Skin epidermis (tissue), 12 donors: ENCODE measurements around the gene CEP104.

Experiments used
- H3K27ac ChIP-seq, 21 experiments: fragments of 200-600 bp; sonication (generic) in 11 of 21; one replicate each; pipeline ENCODE4 v1.5.0; 2020; ENCODE audit warnings: mild to moderate bottlenecking in 3 of 21, inconsistent platforms in 2 of 21, moderate library complexity in 2 of 21
- H3K4me3 ChIP-seq, 7 experiments: fragments of 200-600 bp; sonication (generic) in 2 of 7; one replicate each; pipeline ENCODE4 v1.5.0; 2020; ENCODE audit warnings: inconsistent platforms in 2 of 7, mild to moderate bottlenecking in 2 of 7, moderate library complexity in 1 of 7

CEP104 gene

DNA sequence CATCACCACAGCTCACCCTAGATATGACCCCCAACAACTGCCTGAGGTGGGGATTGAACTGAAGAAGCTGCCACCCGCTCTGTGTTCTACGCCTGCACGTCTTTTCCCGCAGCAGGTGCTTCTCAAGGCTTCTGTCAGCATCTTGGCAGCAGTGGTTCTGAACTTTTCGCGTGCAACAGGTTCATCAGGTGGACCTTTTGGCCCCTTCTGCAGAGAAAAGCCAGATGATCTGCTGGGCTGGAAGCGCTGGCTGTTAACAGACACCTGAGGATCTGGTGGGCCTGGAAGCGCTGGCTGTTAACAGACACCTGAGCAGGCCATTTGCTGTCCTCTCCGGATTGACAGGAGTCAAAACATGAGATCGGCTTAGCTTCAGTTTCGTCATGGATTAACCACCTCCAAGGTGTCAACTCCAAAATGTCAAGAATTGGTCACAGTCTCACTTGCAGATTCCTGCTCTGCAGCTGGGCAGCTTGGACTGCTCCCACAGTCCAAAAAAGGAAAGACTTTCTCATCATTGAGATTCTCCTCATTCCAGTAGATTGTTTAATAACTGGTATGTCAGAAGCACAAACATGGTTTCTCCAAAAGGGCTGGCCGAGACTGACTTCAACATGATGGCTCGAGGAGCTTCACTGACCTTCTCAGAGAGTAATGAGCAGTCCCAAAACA, 38.4 kb upstream of the CEP104 start:
- no peak overlapping the region for H3K4me3 ChIP-seq
- H3K27ac ChIP-seq: no peak overlapping the region

DNA sequence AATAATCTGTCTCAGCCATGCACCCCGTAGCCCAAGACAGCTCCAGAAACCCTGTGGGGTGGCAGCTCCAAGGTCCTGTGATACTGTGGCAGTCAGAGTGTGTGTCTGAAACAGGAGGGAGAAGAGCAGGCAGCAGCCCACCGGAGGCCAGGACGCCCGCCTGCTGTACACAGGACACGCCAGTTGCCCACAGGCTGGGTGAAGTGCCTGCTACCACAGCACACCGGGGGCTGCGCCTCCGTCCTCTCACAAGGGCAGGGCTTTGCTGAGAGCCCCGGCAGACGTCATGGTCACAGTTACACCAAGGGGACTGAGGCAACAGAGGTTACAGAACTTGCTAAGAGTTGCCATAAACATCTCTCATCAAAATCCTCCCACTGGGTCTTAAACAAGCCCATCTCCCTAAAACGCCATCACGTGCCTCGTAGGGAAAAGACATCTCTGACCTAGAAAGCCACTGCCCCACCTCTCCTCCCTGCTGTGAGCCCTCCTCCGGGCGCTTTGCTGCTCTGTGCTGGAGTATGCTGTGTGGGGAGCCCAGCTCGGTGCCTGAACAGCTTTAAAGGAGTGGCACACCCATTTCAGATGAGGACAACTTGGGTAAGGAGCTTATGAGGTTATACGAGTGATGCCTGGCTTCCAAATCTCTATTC, 37.7 kb upstream of the CEP104 start:
- H3K27ac ChIP-seq: no peak overlapping the region

DNA sequence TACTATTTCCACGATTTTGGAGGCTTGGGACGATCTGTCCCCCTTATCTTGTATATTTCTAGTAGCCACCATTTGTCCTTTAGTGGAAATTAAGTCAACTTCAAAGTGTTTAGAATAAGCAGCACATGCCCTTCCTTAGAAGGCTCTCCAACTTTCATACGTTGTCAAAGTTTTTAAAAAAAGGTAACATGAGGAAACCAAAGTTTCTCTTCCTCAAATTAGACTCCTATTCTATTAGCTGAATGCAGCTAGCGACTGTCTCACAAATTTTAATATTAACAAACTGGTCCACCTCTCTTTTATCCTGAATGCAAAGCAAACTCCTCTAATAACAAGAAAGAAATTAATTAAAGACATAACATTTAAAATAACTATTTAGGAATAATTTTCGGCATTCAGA, 36.2 kb upstream of the CEP104 start:
- peak overlapping the region in 1 of 21 experiments; percentile 20 for H3K27ac ChIP-seq
- no peak overlapping the region for H3K4me3 ChIP-seq

More for the DNA sequence above, 37.7 kb upstream of the CEP104 start:
- H3K4me3 ChIP-seq: no peak overlapping the region

DNA sequence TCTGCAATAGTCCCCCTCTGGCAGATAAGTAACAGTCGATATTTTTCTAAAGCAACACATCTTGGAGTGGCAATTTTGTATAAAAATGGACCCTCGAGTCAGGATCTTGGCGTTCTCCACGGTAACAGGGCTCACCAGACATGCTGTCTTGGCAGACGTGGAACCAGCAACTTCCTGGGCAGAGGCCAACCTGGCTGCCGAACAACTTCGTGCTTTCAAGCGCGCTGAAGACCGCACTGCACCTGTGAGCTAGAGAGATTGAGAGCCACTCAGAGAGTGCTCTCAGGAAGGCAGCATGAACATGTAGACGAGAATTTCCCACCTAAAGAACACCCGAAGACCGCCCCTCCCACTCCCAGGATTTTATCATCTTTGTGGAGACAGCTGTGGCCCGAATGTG, 35.7 kb upstream of the CEP104 start:
- no peak overlapping the region for H3K4me3 ChIP-seq

DNA sequence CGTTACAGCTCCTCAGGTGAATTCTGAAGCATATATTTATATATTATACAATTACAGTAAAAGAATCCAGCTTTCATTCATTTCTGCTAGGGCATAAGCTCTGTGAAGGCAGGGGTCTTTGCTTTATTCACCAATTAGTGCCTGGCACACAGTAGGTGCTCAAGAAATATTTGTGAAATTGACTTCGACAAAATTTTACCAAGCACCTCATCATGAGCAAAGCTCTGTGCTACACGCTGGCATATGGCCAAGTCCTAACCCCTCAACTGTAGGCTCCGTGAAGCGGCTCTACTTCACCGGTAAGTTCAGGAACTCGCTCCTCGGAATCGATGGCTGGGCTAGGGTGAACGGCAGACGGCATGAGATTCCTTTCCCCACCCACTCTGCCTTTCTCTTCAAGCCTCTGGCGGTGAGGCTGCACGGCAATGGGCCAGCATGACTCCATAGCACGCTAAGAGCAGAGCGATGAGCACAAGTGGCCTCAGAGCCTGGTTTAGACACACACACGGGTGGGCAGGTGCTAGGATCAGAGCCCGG, 34.4 kb upstream of the CEP104 start:
- Histone ChIP-seq H3K4me3 (no peak overlapping the region), H3K27ac (peak overlapping the region in 3 of 21 experiments; percentile 17 to 69 (median 25))

More for the DNA sequence above, 35.7 kb upstream of the CEP104 start:
- H3K27ac ChIP-seq: peak overlapping the region in 1 of 21 experiments; percentile 20

DNA sequence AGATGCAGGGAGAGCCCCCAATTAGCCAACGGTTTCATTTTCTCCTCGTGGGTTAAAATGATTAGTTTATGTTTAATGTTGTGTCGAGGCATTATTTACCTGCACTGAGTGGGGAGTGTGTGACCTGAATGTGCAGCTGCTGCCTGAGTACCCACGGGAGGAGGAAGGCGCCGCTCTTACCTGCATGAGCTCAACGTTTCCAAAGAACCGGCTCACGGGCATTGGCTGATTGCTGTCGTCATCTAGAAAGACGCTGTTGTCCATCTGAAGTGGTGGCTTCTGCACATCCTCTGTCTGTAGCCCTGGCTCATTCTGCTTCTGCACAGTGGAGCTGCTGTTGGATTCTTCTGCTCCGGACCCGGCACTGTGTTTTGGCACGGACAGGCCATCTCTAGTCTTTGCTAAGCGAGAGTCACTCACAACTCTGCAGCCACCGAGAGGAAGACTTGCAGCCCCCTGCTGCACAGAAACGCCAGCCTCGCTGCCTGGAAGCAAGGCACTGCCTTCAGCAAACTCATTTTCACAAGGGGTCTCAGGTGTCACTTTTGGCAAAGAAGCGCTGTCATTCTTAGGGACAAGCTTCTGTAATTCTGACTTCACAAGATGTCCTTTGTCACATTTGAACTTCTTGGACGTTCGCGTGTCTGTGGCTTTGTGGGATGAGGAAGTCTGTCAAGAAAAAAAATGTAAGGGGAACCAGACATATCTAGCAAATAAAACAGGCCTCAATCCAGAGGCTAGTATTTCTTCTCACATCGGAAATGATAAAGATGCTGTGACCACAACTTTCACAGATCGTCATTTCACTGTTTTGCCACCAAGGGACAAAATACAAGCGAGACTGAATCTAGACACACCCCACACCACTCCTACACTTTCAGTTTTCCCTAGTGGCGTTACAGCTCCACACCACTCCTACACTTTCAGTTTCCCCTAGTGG, 33.6 kb upstream of the CEP104 start:
- H3K27ac ChIP-seq: peak overlapping the region in 4 of 21 experiments; percentile 1 to 69 (median 21)
- H3K4me3 ChIP-seq: no peak overlapping the region

DNA sequence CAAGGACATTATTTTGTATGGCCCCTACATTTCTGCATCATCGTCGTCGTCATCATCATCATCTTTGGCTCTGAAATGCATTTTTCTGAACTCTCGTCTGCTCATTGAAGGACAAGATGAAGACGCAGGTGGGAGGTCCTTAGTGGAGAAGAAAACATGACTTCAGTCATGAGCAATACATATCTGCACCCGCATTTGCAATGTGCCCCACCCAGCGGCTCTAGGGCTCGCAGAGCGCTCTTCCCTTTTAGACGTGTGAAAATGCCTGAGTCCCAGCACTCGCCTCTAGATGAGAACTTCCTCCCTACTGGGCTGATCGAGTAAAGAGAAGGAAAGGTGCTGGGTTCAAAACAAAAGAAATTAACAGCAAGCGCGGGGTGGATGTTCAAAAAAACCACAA, 32.9 kb upstream of the CEP104 start:
- Histone ChIP-seq H3K27ac (peak overlapping the region in 1 of 21 experiments; percentile 69), H3K4me3 (no peak overlapping the region)

DNA sequence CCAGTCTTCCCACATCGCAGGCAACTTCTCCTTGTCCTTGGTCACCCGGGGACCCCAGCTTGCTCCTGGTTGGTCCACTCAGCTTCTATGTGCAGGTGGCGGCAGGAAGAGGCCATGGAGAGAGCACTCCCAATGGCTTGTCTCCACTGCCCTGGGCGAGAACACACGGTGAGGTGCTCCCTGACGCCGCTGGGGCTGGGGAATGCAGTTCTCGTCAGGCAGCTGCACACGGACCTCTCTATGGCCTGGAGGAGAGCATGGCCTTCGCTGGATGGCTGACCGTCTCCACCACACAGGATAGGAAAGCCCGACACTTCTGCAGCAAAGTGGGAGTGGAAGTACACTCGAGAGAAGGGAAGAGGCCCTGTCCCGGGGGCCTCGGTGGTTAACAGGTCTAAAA, 31.3 kb upstream of the CEP104 start:
- H3K4me3 ChIP-seq: no peak overlapping the region
- no peak overlapping the region for H3K27ac ChIP-seq

DNA sequence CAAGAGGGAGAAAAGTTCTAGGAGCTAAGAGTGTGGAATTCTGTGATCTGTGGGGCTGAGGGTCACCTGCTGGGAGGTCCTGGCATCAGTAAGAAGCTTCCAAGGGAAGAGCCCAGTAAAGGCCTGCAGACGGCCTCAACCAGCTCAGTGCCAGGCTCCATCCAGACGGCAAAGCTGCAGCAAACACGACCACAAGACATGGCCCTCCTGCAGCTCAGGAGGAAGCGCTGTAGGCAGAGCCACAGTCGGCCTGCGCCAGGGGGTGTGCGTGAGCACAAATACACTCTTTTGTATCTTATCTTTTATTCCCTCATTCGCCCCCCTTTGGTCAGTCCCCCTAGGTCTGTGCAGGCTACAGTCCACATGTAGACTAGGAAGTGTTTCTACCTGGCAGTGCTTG, 29.7 kb upstream of the CEP104 start:
- H3K27ac ChIP-seq: no peak overlapping the region
- H3K4me3 ChIP-seq: no peak overlapping the region

DNA sequence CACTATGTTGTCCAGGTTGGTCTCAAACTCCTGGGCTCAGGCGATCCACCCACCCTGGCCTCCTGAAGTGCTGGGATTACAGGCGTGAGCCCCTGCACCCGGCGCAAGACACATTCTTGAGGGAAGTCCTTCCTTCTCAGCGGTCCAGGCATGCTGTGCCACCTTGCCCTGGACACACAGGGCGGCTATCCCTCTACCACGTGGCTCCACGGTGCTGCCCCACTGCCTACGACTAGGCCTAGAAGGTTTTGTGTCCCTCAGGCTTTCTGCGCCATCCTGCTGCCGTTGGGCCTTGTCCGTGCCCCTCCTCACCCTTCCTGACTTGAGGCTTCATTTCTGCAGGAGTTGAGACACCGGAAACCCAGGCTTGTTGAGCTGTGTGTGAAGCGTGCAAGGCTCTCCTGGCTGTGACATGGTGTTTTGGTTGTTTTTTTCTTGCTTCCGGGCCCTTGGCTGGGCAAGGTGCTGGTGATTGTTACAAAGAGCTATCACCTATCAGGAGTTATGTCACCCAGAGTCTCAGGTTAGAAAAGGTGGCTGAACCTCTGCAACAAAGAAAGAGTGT, 29.2 kb upstream of the CEP104 start:
- Histone ChIP-seq H3K4me3 (no peak overlapping the region), H3K27ac (no peak overlapping the region)

DNA sequence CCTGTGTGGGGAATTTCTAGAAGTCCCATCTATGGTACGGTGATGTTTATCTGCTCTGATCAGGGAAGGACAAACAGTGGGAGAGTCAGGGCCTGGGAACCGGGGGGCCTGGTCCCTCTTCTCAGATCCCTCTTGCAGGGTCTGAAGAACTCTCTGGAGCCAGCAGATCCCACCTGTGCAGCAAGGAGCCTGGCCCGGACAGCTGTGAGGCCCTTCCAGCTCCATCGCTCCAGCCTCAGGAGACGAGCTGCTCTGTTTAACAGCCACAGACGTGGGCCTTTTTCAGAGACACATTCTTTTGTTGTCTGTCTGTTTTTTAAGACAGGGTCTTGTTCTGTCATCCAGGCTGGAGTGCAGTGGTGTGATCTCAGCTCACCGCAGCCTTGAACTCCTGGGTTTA, 28.6 kb upstream of the CEP104 start:
- Histone ChIP-seq H3K27ac (no peak overlapping the region), H3K4me3 (no peak overlapping the region)

DNA sequence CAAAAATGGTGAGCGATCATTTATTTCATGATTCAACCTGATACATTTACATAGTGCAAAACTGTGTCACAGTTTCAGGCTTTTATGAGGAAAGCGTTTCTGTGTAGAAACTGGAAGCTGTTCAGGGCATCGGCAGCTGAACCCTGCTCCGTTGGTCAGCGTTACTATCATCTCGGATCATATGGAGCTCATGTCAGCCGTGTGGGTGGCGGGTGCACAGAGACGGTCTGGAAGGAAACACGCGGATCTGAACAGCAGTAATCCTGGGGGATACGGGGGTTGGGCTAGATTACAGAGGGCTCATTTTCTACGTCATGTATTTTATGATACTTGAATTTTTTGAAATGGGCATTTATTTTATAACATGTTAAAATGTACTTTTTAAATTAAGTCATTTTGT, 28.0 kb upstream of the CEP104 start:
- H3K27ac ChIP-seq: no peak overlapping the region
- no peak overlapping the region for H3K4me3 ChIP-seq

DNA sequence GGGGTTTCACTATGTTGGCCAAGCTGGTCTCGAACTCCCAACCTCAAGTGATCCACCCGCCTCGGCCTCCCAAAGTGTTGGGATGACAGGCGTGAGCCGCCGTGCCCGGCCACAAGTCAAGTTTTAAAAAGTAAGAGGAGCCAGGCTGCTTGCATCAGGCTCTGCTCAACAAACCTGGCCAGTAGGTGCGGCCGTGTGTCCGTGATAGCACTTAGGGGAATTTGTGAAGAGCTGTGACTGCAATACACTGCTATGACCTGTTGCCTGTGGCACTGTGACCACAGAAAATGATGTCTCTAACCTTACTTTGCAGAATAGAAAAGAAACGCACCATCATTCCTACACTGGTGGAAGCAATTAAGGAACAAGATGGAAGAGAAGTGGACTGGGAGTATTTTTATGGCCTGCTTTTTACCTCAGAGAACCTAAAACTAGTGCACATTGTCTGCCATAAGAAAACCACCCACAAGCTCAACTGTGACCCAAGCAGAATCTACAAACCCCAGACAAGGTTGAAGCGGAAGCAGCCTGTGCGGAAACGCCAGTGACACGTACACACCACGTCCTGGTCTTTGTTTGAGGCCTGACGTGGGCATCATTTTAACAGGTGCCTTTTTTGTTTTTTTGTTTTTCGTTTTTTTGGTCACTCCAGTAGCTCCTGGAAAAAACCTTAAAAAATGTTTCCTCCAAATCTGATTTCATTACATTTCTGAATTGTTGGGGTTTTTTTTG, 26.3 kb upstream of the CEP104 start:
- Histone ChIP-seq H3K4me3 (no peak overlapping the region), H3K27ac (no peak overlapping the region)

DNA sequence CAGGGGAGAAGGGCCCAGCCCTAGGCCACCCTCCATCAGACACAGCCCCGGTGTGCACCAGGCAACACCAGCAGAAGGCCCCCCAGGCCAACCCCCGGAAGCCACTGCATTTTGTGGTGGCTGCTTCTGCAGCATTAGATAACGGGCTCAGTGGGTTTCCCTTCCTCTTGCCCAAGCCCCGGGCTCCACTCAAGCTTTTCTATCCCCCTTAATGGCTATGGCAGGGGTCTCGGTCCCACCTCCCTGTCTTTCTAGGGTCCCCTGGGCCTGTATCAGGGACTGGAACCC, 24.1 kb upstream of the CEP104 start:
- Histone ChIP-seq H3K4me3 (no peak overlapping the region), H3K27ac (no peak overlapping the region)

DNA sequence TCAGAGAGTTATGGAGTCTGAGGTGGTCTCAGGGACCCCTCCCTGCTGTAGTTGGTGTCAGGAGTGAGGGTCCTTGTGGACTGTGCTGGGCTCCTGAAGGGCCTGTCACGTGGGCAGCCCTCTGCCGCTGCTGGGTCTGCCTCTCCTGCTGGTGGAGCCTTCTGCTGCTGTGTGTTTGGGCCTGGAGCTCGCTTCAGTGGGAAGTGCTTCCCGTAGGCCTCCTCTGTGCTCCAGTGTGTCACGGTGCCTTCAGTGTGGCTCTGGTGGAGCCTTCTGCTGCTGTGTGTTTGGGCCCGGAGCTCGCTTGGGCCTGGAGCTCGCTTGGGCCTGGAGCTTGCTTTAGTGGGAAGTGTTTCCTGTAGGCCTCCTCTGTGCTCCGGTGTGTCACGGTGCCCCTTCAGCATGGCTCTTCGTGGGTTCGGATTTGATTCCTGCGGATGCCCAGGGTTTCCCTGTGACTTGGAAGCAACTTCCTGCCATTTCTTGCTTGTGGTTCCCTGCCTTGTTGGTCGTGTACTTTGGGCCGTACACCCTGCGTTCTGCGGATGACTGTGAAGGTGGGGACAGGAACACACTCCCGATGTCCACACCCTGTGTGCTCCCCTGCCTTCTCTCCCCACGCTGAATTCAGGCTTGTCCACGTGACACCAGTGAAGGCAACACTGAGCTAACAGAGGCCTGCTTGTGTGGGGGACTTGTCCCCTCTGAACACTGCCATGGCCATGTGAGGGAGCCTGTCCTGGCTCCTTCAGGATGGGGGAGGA, 23.6 kb upstream of the CEP104 start:
- no peak overlapping the region for H3K4me3 ChIP-seq
- H3K27ac ChIP-seq: no peak overlapping the region

DNA sequence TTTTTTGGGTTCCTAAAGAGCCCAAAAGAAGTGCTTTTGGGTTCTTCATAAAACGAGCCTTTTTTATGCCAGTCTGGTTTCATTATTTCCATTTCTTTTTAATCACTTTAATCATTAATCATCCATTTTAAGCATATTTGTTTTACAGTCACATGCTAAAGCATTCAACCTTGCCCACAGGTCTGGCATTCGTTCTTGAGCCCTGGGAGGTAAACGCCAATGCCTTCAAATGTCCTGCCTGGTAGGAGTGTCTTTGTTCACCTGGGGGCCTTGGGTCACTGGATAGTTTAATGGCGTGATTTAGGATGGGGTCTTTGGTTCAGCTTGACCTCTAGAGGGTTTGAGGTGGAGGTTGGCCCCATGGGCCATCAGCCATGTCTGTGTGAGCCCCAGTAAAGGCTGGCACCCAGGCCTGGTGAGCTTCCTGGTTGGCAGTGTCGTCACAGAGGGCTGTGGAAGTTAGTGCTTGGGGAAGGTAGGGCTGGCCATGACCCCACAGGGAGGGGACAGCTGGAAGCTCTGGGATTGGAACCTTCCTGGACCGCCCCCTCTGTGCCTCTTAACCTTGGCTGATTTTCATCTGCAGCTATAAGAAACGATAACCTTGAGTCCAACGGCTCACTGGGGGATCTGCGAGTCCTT, 22.9 kb upstream of the CEP104 start:
- Histone ChIP-seq H3K4me3 (no peak overlapping the region), H3K27ac (no peak overlapping the region)

DNA sequence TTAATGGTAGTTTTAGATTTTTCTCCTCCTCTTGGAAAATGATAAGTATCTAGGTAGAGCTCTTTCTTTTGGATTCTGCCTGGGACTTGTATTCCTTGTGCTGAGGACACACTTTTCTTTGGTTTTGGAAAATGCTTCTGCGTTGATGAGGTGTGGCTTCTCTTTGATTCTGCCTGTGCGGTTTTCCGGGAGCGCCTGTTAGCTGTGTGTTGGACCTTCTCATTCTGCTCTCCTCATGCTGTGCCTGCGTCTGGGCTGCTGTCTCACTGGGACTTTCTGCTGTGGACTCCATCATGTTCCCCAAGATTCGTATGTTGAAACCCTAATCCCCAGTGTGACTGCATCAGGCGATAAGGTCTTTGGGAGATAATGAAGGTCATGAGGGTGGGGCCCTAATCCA, 22.1 kb upstream of the CEP104 start:
- H3K27ac ChIP-seq: no peak overlapping the region
- no peak overlapping the region for H3K4me3 ChIP-seq

DNA sequence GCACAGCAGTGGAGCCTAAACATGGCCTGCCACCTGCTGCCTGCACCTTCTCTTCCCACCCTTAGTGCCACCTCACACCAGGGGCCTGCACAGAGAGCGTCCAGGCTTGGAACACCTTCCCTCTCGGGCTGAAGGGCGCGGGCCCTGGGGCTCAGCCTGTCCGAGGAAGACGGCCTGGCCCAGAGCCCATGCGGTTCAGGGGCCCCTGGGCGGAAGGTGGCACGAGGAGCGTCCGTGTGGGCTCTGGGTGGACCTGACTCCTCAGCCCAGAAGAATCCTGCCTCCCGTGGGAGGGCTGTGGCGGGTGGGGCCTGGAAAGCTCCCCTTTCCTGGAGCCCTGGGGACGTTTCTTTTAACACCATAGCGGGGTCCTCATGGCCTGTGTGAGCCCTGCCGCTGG, 19.7 kb upstream of the CEP104 start:
- Histone ChIP-seq H3K4me3 (no peak overlapping the region), H3K27ac (no peak overlapping the region)
